Sigmoid colon (tissue), 4 donors: ENCODE measurements around the gene PRPF4.

Experiments used
- EP300 ChIP-seq, 4 donors: sonication (generic); formaldehyde crosslinking; IDR thresholded peaks; one replicate each; pipeline ENCODE4 v1.6.1; 2017; ENCODE audit warnings: antibody characterized with exemption in 4 of 4
- POLR2A ChIP-seq, 2 donors: fragments of 450-650 bp; IDR thresholded peaks; one replicate each; pipeline ENCODE4 v1.6.1; 2016; ENCODE audit warnings: antibody characterized with exemption in 2 of 2, mild to moderate bottlenecking in 2 of 2, moderate library complexity in 2 of 2
- POLR2AphosphoS5 ChIP-seq, 4 donors: sonication (generic); formaldehyde crosslinking; IDR thresholded peaks; one replicate each; pipeline ENCODE4 v1.6.1; 2017; ENCODE audit warnings: antibody characterized with exemption in 4 of 4
- TF ChIP-seq, protein P1 (sequence below), 4 experiments: fragments of 450-650 bp in 3 of 4; fragments of 200-600 bp in 1 of 4; IDR thresholded peaks; one replicate each; pipeline ENCODE4 v1.5.1; 2016 to 2019; ENCODE audit warnings: antibody characterized with exemption in 4 of 4, mild to moderate bottlenecking in 3 of 4, moderate library complexity in 2 of 4

DNA sequence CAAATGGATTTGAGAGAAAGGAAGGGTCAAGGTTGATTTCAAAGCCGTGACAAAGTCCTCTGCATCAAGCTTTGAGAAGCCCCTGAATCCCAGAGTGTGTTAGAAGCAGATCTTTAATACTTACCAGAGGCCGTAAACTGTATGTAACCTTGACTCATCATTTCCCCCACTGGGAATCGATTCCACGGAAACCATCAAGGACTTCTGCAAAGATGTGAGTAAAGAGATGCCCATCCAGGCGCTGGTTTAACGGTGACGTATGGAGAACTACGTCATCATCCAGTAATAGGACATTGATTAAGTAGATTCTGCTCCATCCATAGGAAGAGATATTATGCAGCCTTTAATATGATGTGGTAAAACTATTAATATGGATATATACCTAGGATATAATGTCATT is 26.1 kb downstream of the PRPF4 start:
- TF ChIP-seq POLR2A (IDR thresholded peaks at IDR 0.05) (no peak), POLR2AphosphoS5 (IDR thresholded peaks at IDR 0.05) (no peak), EP300 (IDR thresholded peaks at IDR 0.05) (no peak)
- TF ChIP-seq, protein P1, sequence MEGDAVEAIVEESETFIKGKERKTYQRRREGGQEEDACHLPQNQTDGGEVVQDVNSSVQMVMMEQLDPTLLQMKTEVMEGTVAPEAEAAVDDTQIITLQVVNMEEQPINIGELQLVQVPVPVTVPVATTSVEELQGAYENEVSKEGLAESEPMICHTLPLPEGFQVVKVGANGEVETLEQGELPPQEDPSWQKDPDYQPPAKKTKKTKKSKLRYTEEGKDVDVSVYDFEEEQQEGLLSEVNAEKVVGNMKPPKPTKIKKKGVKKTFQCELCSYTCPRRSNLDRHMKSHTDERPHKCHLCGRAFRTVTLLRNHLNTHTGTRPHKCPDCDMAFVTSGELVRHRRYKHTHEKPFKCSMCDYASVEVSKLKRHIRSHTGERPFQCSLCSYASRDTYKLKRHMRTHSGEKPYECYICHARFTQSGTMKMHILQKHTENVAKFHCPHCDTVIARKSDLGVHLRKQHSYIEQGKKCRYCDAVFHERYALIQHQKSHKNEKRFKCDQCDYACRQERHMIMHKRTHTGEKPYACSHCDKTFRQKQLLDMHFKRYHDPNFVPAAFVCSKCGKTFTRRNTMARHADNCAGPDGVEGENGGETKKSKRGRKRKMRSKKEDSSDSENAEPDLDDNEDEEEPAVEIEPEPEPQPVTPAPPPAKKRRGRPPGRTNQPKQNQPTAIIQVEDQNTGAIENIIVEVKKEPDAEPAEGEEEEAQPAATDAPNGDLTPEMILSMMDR (IDR thresholded peaks at IDR 0.05): no peak
